GM12865 (cell line): ENCODE data around the gene SLC17A7.

Source experiments
- DNase-seq: peaks from one replicate; pipeline ENCODE4 v3.0.0; 2010; ENCODE audit warnings: low read depth
- H3K4me3 ChIP-seq: 2 replicates; pipeline ENCODE4 v1.5.1; 2011; ENCODE audit warnings: mild to moderate bottlenecking, low read depth, low read length, control low read depth
- CTCF ChIP-seq: IDR thresholded peaks from 2 replicates; pipeline ENCODE4 v1.5.1; 2011; ENCODE audit warnings: low read length, control low read depth, low read depth, inconsistent platforms; ENCODE audit not compliant: insufficient read depth; ENCODE audit errors: missing control alignments

SLC17A7 gene

DNA sequence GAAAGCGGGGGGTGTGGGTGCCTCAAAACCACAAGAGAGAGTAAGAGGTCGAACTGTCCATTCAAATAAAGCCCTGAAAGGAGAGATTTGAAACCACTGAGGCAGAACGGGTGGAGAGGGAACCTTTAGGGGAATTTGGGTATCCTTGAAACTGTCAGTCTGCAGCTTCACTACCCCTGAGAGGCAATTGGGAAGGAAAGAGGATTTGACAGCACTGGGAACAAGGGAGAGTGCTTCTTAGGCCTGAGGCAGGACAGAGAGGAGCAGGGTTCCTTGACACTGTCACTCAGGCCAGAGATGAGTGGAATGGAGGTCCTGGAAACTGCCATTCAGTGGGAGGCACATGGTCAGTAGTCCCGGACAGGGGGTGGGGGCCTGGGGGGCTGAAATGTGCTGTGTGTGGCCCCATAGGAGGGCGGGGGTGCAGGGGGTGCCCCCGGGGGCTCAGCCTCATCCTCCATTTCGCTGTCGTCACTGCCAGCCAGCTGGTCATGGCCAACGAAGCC, 11.1 kb downstream of the SLC17A7 start:
- no peak for TF ChIP-seq CTCF
- H3K4me3 ChIP-seq: no peak overlapping the region
- no peak for DNase-seq

- no peak for DNase-seq
- TF ChIP-seq CTCF: no peak
- no peak overlapping the region for H3K4me3 ChIP-seq
These were observed 12.5 kb downstream of the SLC17A7 start for GRCh38 chr19:49428547-49429451.

DNA sequence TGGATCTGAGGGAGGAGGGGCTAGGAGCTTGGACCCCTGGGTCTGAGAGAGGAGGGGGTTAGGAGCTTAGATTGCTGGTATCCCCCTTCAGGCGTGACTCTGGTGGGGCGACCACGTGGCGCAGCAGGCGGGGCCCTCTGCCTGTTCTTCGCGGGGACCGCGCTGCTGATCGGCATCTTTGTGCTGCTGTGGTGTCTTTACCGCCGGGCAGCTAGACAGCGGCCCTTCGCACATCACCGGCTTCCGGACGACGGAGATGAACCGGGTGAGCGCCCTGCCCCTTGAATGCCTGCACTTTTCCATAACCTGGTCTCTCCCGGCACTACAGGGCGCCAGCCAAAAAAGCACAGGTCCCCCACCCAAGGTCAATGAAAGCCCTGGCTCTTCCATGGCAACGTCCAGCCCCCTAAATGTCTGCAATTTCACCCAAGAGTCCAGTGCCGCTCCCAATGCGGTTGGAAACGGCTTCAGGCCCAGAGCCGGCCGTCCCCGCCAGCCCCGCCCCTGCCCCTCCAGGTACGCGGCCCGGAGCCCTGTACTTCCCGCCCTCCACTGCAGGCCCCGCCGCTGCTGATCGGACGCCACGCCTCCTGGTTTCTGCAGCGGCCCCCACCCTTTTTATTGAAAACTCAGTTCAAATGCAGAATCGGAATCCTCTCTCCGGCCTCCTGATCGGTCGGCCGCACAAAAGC, 13.3 kb downstream of the SLC17A7 start:
- no peak overlapping the region for H3K4me3 ChIP-seq
- DNase-seq: no peak
- no peak for TF ChIP-seq CTCF

DNA sequence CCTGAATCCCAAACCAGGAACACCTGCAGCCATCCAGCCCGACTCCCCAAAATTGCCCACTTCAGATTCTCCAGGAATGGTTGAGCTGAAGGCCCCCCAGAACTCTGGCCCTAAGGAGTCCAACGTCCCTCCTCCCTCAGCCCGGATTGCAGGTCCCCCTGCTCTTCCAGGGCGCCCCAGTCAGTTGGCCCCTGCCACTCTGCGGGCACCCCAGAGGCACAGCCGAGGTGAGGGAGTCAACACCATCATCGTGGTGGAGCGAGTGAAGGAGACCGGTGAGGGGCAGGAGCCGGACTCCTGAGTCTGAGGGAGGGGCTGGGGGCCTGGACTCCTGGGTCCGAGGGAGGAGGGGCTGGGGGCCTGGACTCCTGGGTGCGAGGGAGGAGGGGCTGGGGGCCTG, 14.0 kb downstream of the SLC17A7 start:
- no peak overlapping the region for H3K4me3 ChIP-seq
- no peak for DNase-seq
- no peak for TF ChIP-seq CTCF

DNA sequence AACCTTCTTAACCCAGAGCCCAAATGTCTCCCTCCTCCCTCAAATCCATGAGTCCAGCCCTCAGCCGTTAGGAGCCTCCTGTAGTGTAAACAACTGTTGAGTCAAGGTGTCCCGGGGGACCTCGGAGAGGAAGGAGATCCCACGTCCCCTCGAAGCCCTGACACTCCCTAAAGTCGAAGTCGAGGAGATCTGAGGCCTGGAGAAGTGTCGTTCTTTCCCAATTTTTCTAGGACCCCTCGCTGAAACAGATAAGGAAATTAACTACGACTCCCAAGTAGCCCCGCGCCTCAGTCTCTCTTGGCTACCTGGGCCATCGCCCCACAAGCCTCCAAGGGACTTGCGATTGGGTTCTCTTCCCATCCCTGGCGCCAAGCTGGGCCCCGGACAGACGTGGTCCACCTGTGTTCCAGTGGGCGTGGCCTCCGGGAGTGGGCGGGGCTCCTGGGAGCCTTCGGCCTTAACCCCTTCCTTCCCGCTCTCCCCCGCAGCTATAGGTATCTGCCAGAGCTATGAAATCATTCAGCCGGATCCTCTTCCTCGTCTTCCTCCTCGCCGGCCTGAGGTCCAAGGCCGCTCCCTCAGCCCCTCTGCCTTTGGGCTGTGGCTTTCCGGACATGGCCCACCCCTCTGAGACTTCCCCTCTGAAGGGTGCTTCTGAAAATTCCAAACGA, 15.3 kb downstream of the SLC17A7 start:
- H3K4me3 ChIP-seq: no peak overlapping the region
- TF ChIP-seq CTCF: no peak
- no peak for DNase-seq

DNA sequence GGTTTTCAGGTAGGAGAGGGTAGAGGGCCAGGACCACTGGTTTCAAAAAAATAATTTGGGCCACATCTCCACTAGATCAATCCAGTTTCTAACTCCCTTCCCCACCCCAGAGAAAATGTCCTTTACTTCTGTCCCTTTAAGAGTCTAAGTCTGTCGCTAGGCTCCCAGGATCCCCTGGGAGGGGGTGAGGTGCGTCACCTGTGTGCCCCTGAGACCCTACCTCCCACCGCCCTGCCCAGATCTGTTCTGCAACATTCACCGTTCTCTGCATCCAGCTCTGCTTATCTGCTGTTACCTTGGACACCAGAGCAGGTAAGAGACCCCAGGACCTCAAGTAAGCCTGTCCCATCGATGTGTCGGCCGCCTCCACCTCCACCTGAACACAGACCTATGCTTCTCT, 16.1 kb downstream of the SLC17A7 start, which contains the start of gene GFY:
Gene GFY (plus strand): TSS at position 211 of the 400 bp plus-strand sequence. CDS start 1,043 bp downstream, outside the sequence.
- no peak within 1 kb of the TSS for H3K4me3 ChIP-seq
- no peak for DNase-seq
- no peak for TF ChIP-seq CTCF
